Gastrocnemius medialis (tissue), 4 donors: ENCODE results near the gene ATP10A.

Source experiments
- CTCF ChIP-seq, 5 experiments: fragments of 450-650 bp in 3 of 5; fragments of 200-600 bp in 2 of 5; sonication (generic) in 2 of 5; IDR thresholded peaks in 4 of 5; conservative IDR thresholded peaks in 1 of 5; 1 replicate in 4 of 5; 2 replicates in 1 of 5; pipeline ENCODE4 v1.5.1; 2016 to 2019; ENCODE audit warnings: antibody characterized with exemption in 5 of 5, mild to moderate bottlenecking in 3 of 5, moderate library complexity in 3 of 5
- POLR2A ChIP-seq, 2 donors: fragments of 450-650 bp; IDR thresholded peaks; one replicate each; pipeline ENCODE4 v1.6.1; 2017; ENCODE audit warnings: antibody characterized with exemption in 2 of 2, mild to moderate bottlenecking in 2 of 2, moderate library complexity in 2 of 2

- TF ChIP-seq POLR2A (IDR thresholded peaks at IDR 0.05), result no peak
- TF ChIP-seq CTCF (IDR thresholded peaks at IDR 0.05 in 4 of 5, conservative IDR thresholded peaks at IDR 0.05 in 1 of 5), result no peak
Measured at GRCh38 chr15:25893596-25893995, 30.5 kb upstream of the ATP10A start.
